ENCODE measurements around the gene WTIP.

Gene WTIP

GRCh38 chr19:34523408-34523807 lies 41.9 kb downstream of the WTIP start:
- Histone ChIP-seq H3K9ac (no peak overlapping the region), H2AFZ (ENCODE audit: low read depth) (no peak overlapping the region), H3K4me1 (ENCODE audit: low read depth, poor library complexity, severe bottlenecking) (no peaks in the 10 kb centered on the region), H3K27me3 (ENCODE audit: insufficient read depth, low read depth) (no peaks in the 10 kb centered on the region), H3K4me2 (no peak overlapping the region), H3K79me2 (ENCODE audit: insufficient read depth, low read depth) (no peaks in the 10 kb centered on the region), H3K27ac (no peak overlapping the region), H4K20me1 (ENCODE audit: insufficient read depth) (no peaks in the 10 kb centered on the region), H3K4me3 (IDR thresholded peaks at IDR 0.05; ENCODE audit: insufficient read depth, low read depth, low read length) (no peak overlapping the region), H3K36me3 (ENCODE audit: insufficient read depth) (no peaks in the 10 kb centered on the region)
- TF ChIP-seq CTCF (conservative IDR thresholded peaks at IDR 0.05; ENCODE audit: low read depth, low read length) = no peak

- H3K27me3 ChIP-seq (ENCODE audit: insufficient read depth, low read depth) = no peaks in the 10 kb centered on the region
Measured at GRCh38 chr19:34525001-34525400, 43.4 kb downstream of the WTIP start.

GRCh38 chr19:34534206-34534605 lies 52.6 kb downstream of the WTIP start:
- H3K27me3 ChIP-seq (ENCODE audit: insufficient read depth, low read depth) = no peaks in the 10 kb centered on the region
- no peak overlapping the region for H3K4me3 ChIP-seq (IDR thresholded peaks at IDR 0.05; ENCODE audit: insufficient read depth, low read depth, low read length)
- TF ChIP-seq CTCF (conservative IDR thresholded peaks at IDR 0.05; ENCODE audit: low read depth, low read length) = no peak
- no peaks in the 10 kb centered on the region for H3K4me1 ChIP-seq (ENCODE audit: low read depth, poor library complexity, severe bottlenecking)
- H3K9ac ChIP-seq = no peak overlapping the region
- H4K20me1 ChIP-seq (ENCODE audit: insufficient read depth) = no peaks in the 10 kb centered on the region
- no peaks in the 10 kb centered on the region for H3K36me3 ChIP-seq (ENCODE audit: insufficient read depth)
- H2AFZ ChIP-seq (ENCODE audit: low read depth) = no peak overlapping the region
- H3K79me2 ChIP-seq (ENCODE audit: insufficient read depth, low read depth) = no peaks in the 10 kb centered on the region
- H3K27ac ChIP-seq = no peak overlapping the region
- H3K4me2 ChIP-seq = no peak overlapping the region

More at GRCh38 chr19:34525001-34525400, 43.4 kb downstream of the WTIP start:
- H4K20me1 ChIP-seq (ENCODE audit: insufficient read depth) = no peaks in the 10 kb centered on the region
- H3K79me2 ChIP-seq (ENCODE audit: insufficient read depth, low read depth) = no peaks in the 10 kb centered on the region
- H3K4me3 ChIP-seq (IDR thresholded peaks at IDR 0.05; ENCODE audit: insufficient read depth, low read depth, low read length) = no peak overlapping the region
- no peak overlapping the region for H3K9ac ChIP-seq
- no peaks in the 10 kb centered on the region for H3K36me3 ChIP-seq (ENCODE audit: insufficient read depth)
- H3K4me2 ChIP-seq = no peak overlapping the region
- no peaks in the 10 kb centered on the region for H3K4me1 ChIP-seq (ENCODE audit: low read depth, poor library complexity, severe bottlenecking)
- TF ChIP-seq CTCF (conservative IDR thresholded peaks at IDR 0.05; ENCODE audit: low read depth, low read length) = no peak
- H2AFZ ChIP-seq (ENCODE audit: low read depth) = no peak overlapping the region
- no peak overlapping the region for H3K27ac ChIP-seq

- no peaks in the 10 kb centered on the region for H3K27me3 ChIP-seq (ENCODE audit: insufficient read depth, low read depth)
- no peak overlapping the region for H3K9ac ChIP-seq
- H4K20me1 ChIP-seq (ENCODE audit: insufficient read depth) = no peaks in the 10 kb centered on the region
- H3K4me2 ChIP-seq = no peak overlapping the region
- H3K4me1 ChIP-seq (ENCODE audit: low read depth, poor library complexity, severe bottlenecking) = no peaks in the 10 kb centered on the region
- no peak overlapping the region for H3K27ac ChIP-seq
- no peak for TF ChIP-seq CTCF (conservative IDR thresholded peaks at IDR 0.05; ENCODE audit: low read depth, low read length)
- H3K36me3 ChIP-seq (ENCODE audit: insufficient read depth) = no peaks in the 10 kb centered on the region
- no peaks in the 10 kb centered on the region for H3K79me2 ChIP-seq (ENCODE audit: insufficient read depth, low read depth)
- H3K4me3 ChIP-seq (IDR thresholded peaks at IDR 0.05; ENCODE audit: insufficient read depth, low read depth, low read length) = no peak overlapping the region
- no peak overlapping the region for H2AFZ ChIP-seq (ENCODE audit: low read depth)
Measured at GRCh38 chr19:34539396-34539795, 57.8 kb downstream of the WTIP start.
